NOMO-1 (cell line): ENCODE data around the gene CAMTA2.
"Not testable (repeated sequence)": the region's sequence is repeated elsewhere in the genome, so short reads cannot be mapped to it uniquely, and the experiment has no call there.

Experiments
- DNase-seq, 2 experiments: peaks; one replicate each; lab custom pipeline; 2025; ENCODE audit not compliant: unreplicated experiment in 2 of 2; lab: John Stamatoyannopoulos, UW

Gene CAMTA2

GRCh38 chr17:4933646-4934045 is 53.8 kb downstream of the CAMTA2 start:
- no peak for DNase-seq

- no peak for DNase-seq
Measured at GRCh38 chr17:4932756-4933155, 54.7 kb downstream of the CAMTA2 start.

- no peak for DNase-seq
Measured at GRCh38 chr17:4931963-4932362, 55.5 kb downstream of the CAMTA2 start, which contains the start of gene GP1BA. TSS of gene GP1BA (plus strand) at chr17:4932277. CDS start at chr17:4932605, 328 bp downstream.

GRCh38 chr17:4928881-4929280 is 58.6 kb downstream of the CAMTA2 start:
- DNase-seq = no peak

GRCh38 chr17:4926577-4927335 is 60.7 kb downstream of the CAMTA2 start:
- DNase-seq = not testable (repeated sequence)

- DNase-seq = no peak
Measured at GRCh38 chr17:4921320-4921719, 66.2 kb downstream of the CAMTA2 start.

- DNase-seq = peak; percentile 38 to 68
Measured at GRCh38 chr17:4920351-4921048, 67.0 kb downstream of the CAMTA2 start.

- DNase-seq = no peak
Measured at GRCh38 chr17:4919511-4920047, 67.9 kb downstream of the CAMTA2 start.
